IPS-11a (cell line): ENCODE measurements around the gene MYEF2.

Source experiments
- H3K4me3 ChIP-seq: one replicate; pipeline ENCODE4 v1.5.1; 2013; ENCODE audit warnings: low read depth, low read length, control low read depth

MYEF2 gene

GRCh38 chr15:48147358-48147757, 30.7 kb downstream of the MYEF2 start:
- H3K4me3 ChIP-seq, result no peak overlapping the region

- H3K4me3 ChIP-seq, result no peak overlapping the region
These were observed 32.2 kb downstream of the MYEF2 start for GRCh38 chr15:48145923-48146322.

- H3K4me3 ChIP-seq, result no peak overlapping the region
These were observed 33.2 kb downstream of the MYEF2 start for GRCh38 chr15:48144889-48145288.

- H3K4me3 ChIP-seq, result no peak overlapping the region
These were observed 34.2 kb downstream of the MYEF2 start for GRCh38 chr15:48143856-48144255.

GRCh38 chr15:48132874-48133273, 45.2 kb downstream of the MYEF2 start:
- H3K4me3 ChIP-seq, result no peak overlapping the region

GRCh38 chr15:48131324-48131723, 46.8 kb downstream of the MYEF2 start:
- H3K4me3 ChIP-seq, result no peak overlapping the region

GRCh38 chr15:48126667-48127355, 51.3 kb downstream of the MYEF2 start:
- no peak overlapping the region for H3K4me3 ChIP-seq

- H3K4me3 ChIP-seq, result no peak overlapping the region
These were observed 56.2 kb downstream of the MYEF2 start for GRCh38 chr15:48121849-48122248.

- no peak within 1 kb of the TSS for H3K4me3 ChIP-seq
These were observed 57.4 kb downstream of the MYEF2 start, which contains the start of gene SLC24A5 for GRCh38 chr15:48120745-48121144. SLC24A5 (plus strand) TSS chr15:48120990; CDS start chr15:48121045, 55 bp downstream.

- no peak overlapping the region for H3K4me3 ChIP-seq
These were observed 58.8 kb downstream of the MYEF2 start for GRCh38 chr15:48119277-48119676.

GRCh38 chr15:48112242-48112641, 65.9 kb downstream of the MYEF2 start:
- H3K4me3 ChIP-seq, result no peak overlapping the region

GRCh38 chr15:48109856-48110531, 68.1 kb downstream of the MYEF2 start:
- H3K4me3 ChIP-seq, result no peak overlapping the region

- no peak overlapping the region for H3K4me3 ChIP-seq
These were observed 68.9 kb downstream of the MYEF2 start for GRCh38 chr15:48109212-48109611.

- no peak overlapping the region for H3K4me3 ChIP-seq
These were observed 72.2 kb downstream of the MYEF2 start for GRCh38 chr15:48105936-48106335.

GRCh38 chr15:48103647-48104046, 74.4 kb downstream of the MYEF2 start:
- no peak overlapping the region for H3K4me3 ChIP-seq

GRCh38 chr15:48102167-48102566, 75.9 kb downstream of the MYEF2 start:
- no peak overlapping the region for H3K4me3 ChIP-seq

- no peak overlapping the region for H3K4me3 ChIP-seq
These were observed 76.6 kb downstream of the MYEF2 start for GRCh38 chr15:48101376-48101961.

GRCh38 chr15:48097264-48097663, 80.8 kb downstream of the MYEF2 start:
- H3K4me3 ChIP-seq, result no peak overlapping the region

- no peak overlapping the region for H3K4me3 ChIP-seq
These were observed 81.3 kb downstream of the MYEF2 start for GRCh38 chr15:48096813-48097212.

GRCh38 chr15:48096355-48096786, 81.7 kb downstream of the MYEF2 start:
- H3K4me3 ChIP-seq, result no peak overlapping the region

- no peak overlapping the region for H3K4me3 ChIP-seq
These were observed 86.6 kb downstream of the MYEF2 start for GRCh38 chr15:48091522-48091921.

- no peak overlapping the region for H3K4me3 ChIP-seq
These were observed 87.4 kb downstream of the MYEF2 start for GRCh38 chr15:48090666-48091065.
